HG03342 (cell line): Measurements from ENCODE around the gene HCFC1R1.

Source experiments
- ATAC-seq: cut with Tn5 transposase; IDR thresholded peaks from one replicate; pipeline ENCODE4 v1.9.1; 2021; ENCODE audit warnings: mild to moderate bottlenecking, moderate library complexity; ENCODE audit not compliant: unreplicated experiment

The HCFC1R1 gene

DNA sequence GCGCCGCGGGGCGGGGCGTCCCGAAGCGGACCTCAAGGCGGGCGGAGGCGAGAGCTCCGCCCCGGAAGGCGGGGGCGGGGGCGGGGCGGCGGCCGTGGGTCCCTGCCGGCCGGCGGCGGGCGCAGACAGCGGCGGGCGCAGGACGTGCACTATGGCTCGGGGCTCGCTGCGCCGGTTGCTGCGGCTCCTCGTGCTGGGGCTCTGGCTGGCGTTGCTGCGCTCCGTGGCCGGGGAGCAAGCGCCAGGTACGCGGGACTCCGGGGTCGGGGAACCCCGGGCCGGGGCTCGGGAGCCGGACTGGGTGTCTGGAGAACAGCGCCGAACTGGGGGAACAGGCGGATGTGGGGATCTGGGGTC lies 3.5 kb downstream of the HCFC1R1 start, which contains the start of gene TNFRSF12A:
TNFRSF12A (plus strand) TSS at position 122 of the 357 bp plus-strand sequence; CDS start at position 152, 30 bp downstream.
- ATAC-seq = no peak

DNA sequence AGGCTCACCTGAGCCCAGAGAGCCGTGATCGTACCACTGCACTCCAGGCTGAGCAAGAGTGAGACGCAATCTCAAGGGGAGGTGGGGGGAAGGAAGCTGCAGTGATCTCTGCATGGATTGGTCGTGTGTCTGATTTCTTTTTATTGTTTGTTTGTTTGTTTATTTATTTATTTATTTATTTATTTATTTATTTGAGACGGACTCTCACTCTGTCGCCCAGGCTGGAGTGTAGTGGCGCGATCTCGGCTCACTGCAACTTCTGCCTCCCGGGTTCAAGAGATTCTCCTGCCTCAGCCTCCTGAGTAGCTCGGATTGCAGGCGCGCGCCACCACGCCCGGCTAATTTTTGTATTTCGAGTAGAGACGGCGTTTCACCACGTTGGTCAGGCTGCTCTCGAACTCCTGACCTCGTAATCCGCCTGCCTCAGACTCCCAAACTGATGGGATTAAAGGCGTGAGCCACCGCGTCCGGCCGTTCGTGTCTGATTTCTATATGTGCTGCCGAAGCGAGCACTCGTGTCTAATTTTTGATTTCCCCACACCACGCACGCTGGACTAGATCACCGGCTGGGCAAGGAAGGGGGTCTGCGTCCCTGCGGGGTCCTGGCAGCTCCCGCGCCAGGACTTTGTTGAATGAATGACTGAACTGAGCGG lies 4.0 kb downstream of the HCFC1R1 start:
- ATAC-seq = no peak

DNA sequence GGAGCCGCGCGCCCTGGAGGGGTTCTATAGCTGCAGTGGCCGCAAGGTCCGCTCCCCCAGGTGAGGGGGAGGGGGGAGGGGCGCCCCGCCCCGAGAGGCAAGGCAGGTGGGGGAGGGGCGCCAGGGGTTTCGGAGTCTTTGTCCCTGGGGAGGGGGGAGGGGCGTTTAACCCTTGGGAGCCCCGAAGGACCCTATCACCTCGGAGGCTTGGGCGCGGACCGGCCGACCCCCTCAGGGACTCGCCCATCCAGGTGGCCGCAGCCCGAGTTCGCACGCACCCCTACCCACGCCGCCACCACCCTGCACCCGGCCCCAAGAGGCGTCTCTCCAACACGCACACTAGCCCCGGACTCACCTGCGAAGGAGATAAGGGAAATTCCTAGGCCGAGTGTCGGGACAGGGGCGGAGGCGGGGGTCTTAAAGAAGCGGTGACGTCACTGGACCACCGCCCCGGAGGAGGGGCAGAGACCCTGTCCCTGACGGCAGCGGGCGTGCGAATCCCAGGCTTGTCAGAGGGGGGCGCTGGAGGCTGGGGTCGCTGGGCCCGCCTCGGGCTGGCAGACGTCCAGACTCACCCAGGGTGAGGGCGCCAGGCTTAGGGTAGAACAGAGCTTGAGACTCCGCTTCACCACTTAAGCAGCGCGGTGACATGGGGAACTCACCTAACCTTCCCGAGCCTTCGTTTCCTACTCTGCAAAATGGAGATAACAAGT lies 5.8 kb downstream of the HCFC1R1 start, which contains the start of gene CLDN6:
CLDN6 (minus strand) TSS at position 390 of the 713 bp plus-strand sequence. CDS start 2,162 bp downstream, outside the sequence.
- ATAC-seq = no peak

DNA sequence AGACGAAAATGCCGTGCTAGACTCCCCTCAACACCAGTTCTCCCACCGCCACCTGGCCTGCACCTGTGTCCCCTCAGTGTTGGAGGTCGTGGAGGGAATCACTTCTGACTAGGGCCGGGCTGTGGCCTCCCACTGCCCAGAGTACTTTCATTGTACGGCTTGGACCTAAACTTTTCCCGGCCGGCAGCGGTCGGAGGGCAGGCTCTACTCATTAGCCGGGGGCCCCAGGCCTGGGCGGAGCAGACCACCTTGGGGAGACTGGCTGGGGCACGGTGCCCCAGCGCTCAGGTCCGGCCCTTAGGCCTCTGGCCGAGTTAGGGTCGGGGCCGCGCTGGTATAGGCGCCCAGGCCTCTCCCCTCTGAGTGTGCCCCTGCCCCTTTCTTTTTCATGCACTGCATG lies 6.4 kb downstream of the HCFC1R1 start:
- no peak for ATAC-seq

DNA sequence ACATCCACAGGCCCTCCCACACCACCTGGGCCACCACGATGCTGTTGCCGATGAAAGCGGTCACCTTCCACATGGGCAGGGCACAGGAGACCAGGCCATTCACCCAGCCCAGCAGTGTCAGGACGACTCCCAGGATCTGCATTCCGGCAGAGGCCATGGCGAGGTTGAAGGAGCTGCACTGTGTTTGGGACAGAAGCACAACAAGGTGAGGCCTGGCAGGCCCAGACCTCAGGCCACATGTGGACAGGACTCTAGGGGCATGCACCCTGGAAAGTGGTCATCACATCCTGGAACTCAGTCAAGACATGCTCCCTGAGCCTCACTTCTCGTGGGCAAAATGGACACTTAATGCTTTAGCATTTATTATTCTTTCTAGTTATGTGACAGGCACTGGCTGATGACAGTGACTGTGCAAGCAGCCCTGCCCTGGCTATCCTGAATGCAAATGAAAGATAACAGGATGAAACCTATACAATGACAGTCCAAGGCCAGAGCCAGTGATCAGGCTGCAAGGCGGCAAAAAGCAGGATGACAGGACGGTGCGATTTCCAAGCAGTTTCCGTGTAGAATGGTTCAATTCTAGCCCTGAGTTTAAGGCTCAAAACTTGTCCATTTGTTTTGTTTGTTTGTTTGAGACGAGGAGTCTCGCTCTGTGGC lies 7.7 kb downstream of the HCFC1R1 start:
- ATAC-seq = no peak

DNA sequence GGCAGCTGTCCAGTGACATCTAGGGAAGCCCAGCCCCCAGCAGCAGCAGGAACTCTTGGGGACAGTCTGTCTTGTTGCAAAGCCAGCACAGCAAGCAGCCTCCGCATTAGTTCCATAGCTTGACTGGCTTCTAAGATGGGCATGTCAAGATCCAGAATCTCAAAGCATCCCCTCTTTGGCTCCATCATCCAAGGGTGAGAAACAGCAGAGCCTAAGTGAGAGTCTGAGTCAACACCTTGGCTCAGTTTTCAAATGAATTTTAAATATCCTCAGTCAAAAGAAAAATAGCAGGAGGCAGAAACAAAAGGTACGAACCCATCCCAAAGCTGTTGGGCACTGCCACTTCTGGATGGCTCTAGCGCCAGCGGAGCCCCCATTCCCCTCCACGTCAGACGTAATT lies 8.8 kb downstream of the HCFC1R1 start:
- ATAC-seq = no peak

DNA sequence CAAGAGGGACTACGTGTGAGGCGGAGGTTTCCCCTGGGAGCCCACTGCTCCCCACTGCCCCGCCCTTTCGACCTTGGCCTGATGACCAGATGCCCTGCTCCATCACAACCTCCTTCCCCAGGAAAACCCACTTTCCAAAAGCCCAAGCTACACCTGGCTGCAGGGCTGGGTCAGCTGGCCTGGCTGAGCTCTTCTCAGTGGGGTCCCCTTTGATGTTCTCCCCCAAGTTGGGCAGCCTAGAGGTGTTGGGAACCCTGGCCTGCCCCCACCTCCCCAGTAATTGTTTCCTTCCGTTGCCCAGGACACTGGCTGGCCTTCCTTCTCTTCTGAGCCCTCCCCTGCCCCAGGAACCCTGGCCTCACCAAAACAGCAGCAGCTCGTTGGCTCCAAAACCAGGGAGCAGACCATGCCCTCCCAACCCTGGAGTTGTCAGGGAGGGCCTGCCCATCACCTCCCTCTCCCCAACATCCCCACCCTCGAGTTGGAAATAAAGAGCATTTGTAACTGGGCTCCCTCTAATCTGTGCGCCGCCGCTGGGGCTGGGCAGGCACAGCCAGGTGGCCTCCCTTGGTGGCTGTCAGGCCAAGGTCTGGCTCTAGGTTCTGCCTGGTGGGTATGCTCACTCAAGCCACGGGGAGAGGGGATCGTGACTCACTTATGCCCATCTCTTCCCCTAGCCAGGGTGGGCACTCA lies 9.6 kb downstream of the HCFC1R1 start:
- no peak for ATAC-seq

DNA sequence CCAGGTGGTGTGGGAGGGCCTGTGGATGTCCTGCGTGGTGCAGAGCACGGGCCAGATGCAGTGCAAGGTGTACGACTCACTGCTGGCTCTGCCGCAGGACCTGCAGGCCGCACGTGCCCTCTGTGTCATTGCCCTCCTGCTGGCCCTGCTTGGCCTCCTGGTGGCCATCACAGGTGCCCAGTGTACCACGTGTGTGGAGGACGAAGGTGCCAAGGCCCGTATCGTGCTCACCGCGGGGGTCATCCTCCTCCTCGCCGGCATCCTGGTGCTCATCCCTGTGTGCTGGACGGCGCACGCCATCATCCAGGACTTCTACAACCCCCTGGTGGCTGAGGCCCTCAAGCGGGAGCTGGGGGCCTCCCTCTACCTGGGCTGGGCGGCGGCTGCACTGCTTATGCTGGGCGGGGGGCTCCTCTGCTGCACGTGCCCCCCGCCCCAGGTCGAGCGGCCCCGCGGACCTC lies 10.2 kb downstream of the HCFC1R1 start:
- ATAC-seq = no peak

DNA sequence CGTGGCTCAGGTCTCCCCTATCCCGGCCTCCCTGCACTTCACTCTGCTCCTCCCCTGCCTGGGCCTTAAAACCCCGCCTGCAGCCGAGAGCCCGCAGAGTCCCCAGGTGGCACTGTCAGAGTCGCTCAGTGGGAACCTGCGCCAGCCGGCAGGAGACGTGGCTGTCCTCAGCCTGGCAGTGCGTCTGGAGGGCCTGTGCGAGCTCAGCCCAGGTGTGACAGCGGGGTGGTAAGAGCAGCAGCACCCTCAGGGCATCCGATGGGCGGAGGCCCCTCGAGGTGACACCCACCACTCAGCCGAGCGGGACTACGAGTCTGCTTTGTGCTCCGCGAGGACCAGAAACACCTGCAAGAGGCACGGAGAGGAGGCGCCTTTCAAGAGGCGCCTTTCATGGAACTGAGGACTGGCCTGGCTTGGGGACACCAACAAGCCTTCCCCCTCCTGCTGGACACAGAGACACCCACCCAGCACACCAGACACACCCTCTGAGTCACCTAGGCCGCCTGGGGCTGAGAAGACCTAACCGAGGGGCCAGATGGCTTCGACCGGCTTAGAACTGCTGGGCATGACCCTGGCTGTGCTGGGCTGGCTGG lies 10.8 kb downstream of the HCFC1R1 start, which contains the start of gene CLDN9:
CLDN9 (plus strand) TSS at position 96 of the 593 bp plus-strand sequence; CDS start at position 536, 440 bp downstream.
- ATAC-seq = no peak

DNA sequence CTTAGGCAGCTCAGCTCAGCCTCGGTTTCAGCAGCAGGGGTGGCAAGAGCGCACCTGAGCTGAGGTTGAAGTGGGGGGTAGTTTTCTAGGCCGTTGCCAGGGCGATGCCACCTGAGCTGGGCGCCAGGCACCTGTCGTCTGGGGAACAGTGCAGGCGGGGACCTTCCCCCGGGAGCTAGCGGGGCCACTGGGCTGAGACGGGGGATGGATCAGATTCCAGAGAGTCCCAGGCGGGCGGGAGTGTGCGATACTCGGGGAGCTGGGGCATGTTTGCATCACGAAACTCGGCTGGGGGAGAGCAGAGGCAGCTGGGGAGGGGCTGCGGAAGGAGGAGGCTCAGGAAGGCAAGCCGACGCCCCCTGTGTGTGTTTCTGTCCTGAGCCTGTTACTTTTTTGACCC lies 11.5 kb downstream of the HCFC1R1 start:
- ATAC-seq = no peak

DNA sequence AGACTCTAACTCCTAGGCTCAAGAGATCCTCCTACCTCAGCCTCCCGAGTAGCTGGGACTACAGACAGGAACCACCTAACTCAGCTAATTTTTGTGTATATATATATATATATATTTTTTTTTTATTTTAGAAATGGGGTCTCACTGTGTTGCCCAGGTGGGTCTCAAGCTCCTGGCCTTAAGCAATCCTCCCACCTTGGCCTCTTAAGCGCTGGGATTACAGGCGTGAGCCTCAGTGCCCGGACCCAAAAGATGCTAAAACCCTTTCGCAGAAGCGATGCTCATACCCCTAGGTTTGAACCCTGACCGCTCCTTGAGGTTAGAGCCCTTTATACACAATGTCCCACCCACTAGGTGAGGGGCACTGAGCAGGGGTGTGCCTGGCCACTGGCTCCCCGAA lies 13.2 kb downstream of the HCFC1R1 start:
- ATAC-seq = no peak

DNA sequence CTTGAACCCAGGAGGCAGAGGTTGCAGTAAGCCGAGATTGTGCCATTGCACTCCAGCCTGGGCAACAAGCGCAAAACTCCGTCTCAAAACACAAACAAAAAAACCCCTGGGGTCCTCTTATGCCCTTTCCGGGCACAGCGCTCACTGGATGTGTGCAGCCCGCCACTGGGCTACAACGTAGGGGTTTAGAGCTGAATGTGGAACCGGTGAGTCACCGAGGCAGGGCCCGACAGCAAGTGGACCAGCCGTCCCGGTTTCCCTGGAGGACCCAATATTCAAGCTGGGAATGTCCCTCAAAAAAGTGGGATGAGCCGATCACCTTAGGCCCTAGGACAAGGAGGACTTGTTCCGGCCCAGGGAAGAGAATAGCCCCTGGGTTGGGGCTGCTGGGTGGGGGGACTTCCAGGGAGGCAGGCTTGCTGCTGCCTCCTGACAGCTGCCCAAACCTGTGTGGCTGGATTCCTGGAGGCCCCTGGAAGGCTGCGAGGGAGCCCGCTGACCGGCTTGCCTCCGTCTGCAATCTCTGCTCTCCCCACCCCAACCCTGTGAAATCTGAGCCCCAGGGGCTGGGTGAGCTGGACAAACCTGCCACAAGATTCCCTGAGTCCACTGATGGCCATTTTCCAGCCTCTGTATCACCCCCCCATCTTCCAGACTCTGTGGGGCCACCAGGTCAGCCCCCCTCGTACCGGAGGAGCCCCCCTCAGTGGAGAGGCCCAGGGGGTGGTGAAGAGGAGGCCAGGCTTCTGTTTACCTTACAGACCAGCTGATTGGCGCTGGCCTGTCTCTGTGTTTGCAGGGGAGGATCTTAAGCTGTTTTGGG lies 14.0 kb downstream of the HCFC1R1 start:
- ATAC-seq = no peak

DNA sequence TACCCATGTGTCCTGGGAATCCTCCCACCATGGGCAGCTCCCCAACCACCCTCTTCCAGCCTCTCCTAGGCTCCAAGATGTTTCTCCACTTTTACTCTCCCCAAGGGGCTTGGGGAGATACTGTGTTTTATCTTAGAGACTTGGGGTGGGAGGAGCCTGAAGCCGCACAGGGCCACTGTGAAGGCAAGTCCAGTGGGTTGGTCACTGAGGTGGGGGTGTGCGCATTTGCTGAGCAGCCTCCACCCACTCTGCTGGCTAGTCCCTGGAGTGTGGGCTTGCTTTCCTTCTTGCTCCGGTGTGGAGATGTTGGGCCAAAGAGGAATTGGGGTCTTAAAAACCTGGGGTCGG lies 15.1 kb downstream of the HCFC1R1 start:
- ATAC-seq = no peak

DNA sequence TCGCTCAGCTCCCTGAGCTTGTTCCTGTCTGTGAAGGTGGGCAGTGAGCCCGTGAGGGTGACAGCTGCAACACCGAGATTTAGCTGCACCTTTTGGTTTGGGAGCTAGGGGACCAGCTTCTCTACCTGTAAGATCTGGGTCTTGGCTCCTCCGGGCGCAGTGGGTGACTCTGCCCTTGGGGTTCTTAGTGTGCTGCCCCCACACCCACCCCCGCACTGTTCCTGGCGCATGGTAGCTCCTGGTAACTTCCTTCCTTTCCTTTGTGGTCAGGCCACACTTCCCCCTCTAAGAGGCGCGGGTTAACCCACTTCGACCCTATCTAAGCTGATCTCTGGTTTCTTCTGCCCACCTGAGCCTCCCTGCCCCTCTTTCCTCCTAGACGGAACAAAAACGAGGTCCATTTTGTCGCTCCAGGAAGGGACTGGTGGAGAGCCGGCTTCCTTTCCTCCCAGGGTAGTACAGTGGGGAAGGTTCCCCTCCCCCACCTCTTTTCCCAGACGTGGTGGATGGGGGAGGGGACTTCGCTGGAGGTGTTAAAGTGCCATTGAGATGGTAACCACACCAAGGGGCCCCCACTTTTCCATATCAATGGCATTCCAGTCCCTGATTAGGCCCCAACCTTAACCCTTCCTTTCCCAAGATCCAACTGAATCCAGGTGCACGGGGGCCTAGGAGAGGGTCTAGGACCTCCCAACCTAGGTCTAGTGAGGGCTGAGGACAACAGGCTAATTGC lies 15.6 kb downstream of the HCFC1R1 start:
- ATAC-seq = no peak

DNA sequence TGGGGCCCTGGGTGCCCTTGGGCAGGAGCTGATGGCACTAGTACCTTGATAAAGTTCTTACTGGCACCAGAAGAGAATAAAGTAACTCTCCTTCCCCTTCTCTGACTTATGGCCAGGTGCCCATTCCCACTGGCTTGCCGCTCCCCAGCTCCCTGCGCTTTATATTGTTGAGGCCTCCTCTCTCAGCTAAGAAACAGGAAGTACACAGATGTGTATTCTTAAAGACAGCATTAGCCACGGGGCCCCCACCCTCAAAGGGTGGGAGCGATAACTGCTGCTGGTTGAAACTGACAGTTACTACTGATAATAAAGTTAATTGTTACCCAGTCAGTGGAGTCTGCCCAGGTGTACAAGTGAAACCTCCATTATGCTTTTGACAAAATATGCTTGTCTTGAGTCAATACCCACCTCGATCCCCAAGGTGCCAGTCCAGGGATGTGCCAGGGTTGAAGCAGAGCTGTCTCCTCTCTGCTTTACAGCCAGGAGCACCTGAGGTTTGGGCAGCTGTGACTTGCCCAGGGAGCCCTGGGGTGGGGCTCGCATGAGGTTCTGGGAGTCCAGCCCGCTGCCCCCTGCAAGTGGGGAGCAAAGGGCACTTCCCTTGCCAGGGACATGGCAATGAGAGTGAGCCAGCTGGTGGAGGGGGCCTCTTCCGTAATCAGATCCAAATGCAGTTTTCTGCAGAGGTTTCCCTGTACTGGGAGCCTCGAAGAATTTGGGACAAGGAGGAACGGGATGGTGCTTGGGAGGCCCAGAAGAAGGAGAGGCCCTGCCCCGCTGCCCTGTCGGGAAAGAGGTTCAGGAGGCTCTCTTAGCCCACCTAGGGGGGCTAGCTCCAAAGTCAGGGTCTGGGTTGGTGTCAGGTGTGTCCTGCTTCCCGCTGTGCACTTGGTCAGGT lies 16.4 kb downstream of the HCFC1R1 start:
- no peak for ATAC-seq

DNA sequence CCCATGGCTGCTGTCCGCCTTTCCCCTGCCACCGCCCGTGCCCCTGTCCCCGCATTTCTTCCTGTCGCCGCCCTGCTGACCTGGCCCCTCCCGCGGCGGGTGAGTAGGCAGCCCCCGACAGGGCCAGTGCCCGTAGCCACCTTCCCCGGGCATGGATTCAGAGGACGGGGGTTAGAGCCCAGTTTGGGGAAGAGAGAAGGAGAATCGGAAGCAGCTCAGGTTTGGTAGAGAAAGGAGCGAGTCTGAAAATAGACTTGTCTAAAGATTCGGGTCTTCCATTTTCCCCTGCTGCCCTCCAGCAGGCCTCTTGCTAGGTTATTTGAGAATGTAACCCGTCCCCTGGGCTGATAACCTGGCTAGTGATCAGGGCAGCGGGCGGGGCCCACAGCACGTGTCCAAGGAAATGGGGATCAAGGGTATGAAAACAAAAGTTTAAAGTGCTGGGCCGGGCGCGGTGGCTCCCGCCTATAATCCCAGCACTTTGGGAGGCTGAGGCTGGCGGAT lies 18.9 kb downstream of the HCFC1R1 start:
- no peak for ATAC-seq

DNA sequence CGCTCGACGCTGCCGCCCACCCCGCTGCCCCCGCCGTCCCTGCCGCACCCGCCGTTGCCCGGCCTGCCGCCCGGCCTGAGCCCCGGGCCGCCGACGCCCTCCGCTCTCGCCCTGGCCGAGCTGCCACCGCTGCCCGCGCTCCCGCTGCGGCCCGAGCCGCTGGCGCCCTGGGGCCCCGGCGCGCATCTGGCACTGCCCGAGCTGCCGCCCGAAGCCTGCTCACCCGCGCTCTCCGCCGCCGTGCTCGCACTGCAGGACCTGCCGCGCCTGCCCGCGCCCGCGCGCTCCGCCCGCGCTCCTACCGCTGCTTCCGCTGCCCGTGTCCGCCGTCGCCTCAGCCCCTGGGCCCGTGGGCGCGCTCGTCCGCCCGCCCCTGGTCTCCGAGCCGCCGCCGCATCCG lies 19.4 kb downstream of the HCFC1R1 start:
- ATAC-seq = no peak
